Neural progenitor cell (in vitro differentiated cells): Measurements from ENCODE around the gene LRP2BP.

Experiments used
- EZH2phosphoT487 ChIP-seq: fragments of 200-600 bp; sonication (generic); IDR thresholded peaks from 2 replicates; pipeline ENCODE4 v1.6.1; 2017; ENCODE audit warnings: antibody characterized with exemption
- TF ChIP-seq, protein P1 (sequence below): fragments of 200-600 bp; sonication (generic); IDR thresholded peaks from 2 replicates; pipeline ENCODE4 v1.5.1; 2017; ENCODE audit warnings: antibody characterized with exemption, mild to moderate bottlenecking

- TF ChIP-seq, protein P1, sequence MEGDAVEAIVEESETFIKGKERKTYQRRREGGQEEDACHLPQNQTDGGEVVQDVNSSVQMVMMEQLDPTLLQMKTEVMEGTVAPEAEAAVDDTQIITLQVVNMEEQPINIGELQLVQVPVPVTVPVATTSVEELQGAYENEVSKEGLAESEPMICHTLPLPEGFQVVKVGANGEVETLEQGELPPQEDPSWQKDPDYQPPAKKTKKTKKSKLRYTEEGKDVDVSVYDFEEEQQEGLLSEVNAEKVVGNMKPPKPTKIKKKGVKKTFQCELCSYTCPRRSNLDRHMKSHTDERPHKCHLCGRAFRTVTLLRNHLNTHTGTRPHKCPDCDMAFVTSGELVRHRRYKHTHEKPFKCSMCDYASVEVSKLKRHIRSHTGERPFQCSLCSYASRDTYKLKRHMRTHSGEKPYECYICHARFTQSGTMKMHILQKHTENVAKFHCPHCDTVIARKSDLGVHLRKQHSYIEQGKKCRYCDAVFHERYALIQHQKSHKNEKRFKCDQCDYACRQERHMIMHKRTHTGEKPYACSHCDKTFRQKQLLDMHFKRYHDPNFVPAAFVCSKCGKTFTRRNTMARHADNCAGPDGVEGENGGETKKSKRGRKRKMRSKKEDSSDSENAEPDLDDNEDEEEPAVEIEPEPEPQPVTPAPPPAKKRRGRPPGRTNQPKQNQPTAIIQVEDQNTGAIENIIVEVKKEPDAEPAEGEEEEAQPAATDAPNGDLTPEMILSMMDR = no peak
- no peak for TF ChIP-seq EZH2phosphoT487
Measured at GRCh38 chr4:185404031-185404430, 8.3 kb upstream of the LRP2BP start.
